GM18498 (cell line): ENCODE measurements around the gene C16orf46.
A peak's percentile ranks its signal among the peaks of the same experiment; 100 is the strongest.

Source experiments
- ATAC-seq: cut with Tn5 transposase; IDR thresholded peaks from one replicate; pipeline ENCODE4 v1.9.1; 2021; ENCODE audit warnings: mild to moderate bottlenecking, moderate library complexity; ENCODE audit not compliant: unreplicated experiment

C16orf46 gene

DNA sequence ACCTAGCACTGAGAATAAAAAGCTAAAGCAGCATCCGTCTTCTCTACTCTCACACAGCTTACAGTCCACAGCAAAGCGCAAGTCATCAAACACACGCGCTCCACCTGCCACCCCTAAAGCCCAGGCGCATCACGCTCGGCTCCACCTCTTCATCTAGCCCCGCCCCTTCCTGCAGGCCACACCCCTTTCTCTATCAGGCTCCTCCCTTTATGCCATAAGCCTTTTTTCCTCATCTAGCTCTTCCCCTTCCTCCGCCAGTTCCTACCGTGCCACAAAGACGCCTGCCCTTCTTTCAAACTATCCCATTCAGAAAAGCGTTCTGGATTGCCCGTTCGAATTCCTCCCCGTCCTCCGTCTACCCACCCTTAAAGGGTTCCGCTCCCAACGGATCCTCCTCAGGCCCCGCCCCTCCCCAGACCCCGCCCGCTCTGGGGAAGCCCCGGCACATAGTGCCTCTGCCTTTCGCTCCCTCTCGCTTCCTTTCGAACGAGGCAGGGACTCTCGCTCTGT lies 417 bp downstream of the C16orf46 start:
- peak; percentile 87 for ATAC-seq

DNA sequence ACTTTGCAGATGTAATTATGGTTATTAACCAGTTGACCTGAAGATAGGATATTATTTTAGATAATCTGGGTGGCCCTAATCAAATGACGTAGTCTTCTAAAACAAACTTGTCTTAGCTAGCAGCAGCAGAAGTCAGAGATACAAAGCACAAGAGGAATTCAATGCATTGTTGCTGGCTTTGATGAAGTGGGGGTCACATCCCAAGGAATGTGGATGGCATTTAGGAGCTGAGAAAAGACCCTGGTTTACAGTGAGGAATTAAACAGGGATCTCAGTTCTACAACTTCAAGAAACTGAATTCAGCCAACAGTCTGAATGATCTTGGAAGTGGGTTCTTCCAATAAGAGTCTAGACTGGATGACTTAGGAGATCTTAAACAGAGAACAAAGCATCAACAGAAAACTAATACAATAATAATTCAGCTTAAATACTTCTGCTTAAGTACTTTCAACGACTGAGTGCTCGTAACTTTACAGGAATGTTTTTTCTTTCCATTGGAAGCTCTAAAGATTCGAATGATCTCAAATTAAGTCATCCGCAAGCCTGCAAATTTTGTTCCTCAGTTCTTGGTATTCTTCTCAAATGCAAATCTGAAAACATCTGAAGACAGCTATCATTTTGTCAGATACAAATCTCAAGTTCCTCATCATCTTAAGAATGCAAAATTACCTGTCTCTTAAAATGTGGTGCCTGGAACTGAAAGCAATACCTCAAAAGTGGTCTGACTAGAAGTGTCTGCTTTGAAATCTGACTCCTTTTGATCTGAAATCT lies 3.3 kb downstream of the C16orf46 start:
- ATAC-seq = no peak

DNA sequence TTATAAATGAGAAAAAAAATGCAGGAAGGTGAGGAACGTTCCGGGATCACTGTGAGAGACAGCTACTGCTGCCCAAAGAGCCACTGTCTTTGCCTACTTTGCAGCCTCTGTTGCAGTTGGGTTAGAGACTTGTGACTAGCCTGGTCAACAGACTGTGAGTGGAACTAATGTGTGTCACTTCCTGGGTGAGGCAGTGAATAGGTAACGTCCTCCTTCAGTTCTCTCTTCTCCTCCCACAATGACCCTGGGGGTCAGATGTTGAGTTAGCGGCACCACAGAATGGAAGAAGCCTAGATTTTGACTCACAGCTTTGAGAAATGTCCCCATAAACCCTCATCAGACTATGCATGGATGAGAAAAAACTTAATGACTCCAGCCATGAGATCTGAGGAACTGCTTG lies 5.2 kb downstream of the C16orf46 start:
- ATAC-seq = no peak

DNA sequence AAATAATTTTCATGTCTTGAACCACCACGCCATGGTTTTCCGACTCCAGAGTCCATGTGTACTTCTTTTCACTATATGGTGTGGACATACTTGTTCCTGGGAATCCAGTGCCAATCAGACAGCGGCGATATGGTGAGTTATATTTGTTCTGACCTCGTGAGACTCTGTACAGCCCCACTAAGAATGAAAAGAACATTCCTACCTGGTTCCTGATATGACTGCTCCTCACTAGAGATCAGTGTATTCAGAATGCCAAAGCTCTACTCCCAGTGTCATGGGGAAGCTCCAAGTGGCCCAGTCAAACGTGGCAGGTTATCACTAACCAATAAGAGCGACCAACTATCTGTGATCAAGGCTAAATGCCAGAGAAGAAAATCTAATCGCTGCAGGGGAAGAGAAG lies 6.1 kb downstream of the C16orf46 start:
- no peak for ATAC-seq

DNA sequence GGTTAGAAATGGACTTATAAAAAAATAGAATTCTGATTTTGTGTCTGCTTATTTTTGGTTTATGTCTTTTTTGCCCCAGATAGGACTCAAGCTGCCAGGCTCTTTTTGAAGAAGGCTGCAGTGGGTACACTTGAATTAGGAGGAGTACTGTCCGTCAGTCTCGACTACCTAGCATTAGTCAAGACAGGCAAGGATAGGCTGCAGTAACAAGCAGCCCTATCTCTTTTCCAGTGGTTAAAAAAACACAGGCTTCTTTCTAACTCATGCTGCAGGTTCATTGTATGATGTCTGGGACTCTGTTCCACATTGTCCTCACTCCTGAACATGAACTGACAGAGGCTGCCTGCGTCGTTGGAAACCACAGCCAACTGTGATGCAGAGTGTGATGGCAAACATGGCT lies 8.0 kb downstream of the C16orf46 start:
- no peak for ATAC-seq

DNA sequence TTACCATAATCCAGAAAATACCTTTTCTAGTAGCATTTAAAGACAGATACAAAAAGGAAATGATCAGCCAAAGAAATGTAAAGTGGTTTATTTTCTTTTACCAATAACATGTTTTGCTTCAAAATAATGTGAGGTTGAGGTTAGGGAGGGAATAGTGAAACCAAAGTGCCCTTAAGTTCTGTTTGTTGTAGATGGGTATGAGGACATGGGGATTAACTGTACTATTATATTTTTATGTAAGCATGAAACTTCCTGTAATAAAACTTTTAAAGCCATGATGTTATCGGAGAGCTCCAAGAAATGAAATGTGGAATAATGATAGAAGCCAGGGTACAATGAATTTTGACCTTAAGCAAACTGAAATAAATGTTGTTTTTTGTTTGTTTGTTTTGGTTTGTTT lies 9.9 kb downstream of the C16orf46 start:
- ATAC-seq = no peak

DNA sequence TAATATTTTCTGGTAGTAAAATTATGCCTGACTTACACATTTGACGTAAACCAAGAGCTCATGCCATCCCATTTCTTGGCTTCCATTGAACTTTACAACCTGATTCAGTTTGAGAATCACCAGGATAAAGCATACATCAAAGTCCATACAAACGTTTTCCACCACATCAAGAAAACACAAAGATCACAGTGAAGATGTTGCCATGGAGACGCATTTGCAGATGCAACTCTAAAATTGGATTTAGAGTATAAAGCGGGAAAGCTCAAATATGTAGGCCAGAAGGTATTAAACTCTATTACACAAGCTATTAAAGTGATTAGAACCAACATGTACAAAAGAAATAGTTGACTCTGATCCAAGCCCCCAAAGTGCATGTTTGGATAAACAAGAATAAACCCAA lies 10.4 kb downstream of the C16orf46 start:
- no peak for ATAC-seq

DNA sequence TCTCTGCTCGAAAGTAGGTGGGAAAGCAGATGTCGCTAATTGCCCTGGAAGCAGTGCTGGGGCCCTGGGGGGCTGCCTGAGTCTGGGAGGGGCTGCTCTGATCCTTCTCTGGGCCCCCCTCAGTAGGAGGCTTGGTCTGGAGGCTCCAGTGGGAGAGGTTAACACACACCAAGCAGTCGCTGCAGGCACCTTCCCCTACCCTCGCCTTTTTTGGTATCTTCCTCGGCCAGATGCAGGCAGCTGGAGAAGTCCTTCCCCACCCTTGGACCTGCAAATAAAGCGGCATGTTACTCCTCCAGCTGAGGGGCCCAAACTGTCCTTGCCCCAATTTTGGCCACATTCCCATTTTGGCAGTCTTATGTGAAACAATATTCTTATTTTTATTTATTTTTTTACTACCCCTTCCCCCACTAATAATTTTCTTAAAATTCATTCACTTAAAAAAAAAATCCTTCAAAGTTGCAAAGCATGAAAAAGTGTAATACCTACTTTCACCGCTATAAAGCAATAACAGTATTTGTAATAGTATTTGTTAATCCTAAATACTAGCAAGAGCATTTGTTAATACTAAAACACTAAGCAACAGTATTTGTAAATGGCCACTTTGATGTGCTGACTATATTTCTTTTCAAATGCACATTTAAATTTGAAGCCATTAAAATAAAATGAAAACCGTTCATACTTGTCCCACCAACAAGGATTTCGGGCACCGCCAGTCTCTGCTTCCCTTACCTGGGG lies 15.0 kb downstream of the C16orf46 start:
- ATAC-seq = no peak

DNA sequence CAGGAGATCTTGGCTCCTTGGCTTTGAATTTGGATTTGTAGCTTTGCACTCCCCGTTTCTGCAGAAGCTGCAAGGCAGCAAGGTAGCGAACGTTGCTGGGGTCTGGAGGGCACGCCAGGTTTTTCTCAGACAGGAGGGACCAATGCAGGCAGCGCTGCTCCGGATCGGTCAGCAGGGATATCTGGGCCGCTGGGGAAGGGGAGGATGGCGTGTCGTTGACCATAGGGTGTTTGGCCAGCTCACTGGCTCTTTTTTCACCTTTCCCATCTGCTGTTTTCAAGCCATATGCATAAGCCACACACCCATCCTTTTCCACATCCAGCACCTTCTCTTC lies 15.8 kb downstream of the C16orf46 start:
- no peak for ATAC-seq

DNA sequence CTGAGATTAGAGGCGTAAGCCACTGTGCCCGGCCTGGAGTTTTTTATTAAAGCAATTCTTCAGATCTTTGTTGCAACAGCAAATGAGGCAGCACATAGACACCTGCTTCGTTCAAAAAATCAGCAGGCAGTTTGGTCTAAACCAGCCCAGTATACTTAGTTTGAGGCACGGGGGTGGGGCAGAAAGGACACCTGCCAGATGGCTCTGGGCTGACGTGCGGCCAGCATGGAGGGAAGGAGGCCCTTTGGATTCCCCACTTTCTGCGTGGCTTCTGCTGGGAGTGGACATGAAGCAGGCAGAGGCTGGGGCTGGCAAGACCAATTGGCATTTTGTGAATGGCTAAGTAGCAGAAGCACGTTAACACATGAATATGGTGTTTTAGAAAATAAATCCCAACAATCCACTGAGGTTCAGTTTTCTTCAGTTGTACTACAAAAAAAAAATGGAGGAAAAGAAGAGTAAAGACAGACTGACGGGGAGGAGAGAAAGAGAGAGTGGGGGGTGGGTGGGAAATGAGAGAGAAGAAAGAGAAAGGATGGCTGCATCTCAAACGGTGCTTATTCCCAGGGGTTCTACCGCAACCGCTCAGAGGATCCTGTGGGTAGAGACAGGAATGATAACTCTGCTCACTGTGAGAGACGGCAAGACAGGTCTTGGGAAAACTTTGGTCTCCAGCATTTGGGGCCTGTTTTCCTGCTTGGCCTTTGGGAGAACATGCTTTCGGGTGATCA lies 16.3 kb downstream of the C16orf46 start:
- no peak for ATAC-seq

DNA sequence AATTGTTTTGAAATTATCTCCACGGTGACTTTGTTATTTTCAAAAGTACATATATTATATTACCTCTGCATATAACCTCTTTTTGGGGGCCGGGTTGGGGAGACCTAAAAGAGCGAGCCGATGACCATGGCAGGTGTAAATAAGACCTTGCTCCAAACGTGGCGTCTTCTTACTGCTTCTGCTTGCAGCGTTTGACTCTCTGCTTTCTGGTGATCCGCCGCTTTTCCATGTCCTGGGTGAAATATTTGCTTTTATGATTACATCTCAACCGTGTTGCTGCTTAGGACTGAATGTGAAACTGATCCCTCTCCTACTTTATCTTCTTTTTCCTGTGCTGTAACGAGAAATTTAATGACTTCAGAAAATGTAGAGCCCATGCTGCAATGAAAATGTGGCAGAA lies 23.3 kb downstream of the C16orf46 start:
- ATAC-seq = no peak

DNA sequence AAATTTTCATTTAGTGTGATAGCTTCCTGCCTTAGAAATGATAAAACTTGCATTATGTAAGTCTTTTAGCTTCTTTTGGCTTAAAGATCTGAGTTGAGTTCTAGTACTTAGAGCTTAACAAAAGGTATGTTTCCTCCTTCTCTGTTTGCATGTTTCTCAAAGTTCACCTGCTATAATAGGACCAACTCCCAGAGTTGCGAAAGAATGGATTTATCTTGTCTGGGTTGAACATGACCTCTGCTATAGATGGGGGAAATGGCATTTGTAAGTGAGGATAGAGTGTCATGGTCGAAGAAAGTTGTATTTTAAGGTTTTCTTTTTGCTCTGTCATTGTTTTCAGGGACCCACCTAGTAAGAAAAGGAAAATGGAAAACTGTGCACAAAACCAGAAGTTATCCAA lies 34.2 kb downstream of the C16orf46 start:
- ATAC-seq = no peak

DNA sequence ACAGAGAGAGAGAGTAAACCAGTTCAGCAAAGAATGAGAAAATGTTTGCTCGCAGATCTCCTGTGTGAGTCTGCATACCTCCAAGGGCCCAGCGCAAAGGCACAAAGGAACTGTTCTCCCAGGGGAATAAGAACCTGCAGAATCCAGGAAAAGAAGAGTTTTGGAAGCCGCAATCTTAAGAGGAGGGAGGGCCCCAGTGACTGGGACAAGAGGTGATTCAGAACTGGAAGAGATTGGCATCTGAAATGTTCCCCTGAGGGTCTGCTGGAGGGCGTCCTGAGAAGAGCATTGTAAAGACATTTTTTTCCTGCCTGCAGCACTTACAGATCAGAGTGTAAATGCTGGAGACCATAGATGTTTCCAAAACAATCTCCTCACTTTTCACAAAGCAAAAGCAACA lies 35.3 kb downstream of the C16orf46 start:
- ATAC-seq = no peak

DNA sequence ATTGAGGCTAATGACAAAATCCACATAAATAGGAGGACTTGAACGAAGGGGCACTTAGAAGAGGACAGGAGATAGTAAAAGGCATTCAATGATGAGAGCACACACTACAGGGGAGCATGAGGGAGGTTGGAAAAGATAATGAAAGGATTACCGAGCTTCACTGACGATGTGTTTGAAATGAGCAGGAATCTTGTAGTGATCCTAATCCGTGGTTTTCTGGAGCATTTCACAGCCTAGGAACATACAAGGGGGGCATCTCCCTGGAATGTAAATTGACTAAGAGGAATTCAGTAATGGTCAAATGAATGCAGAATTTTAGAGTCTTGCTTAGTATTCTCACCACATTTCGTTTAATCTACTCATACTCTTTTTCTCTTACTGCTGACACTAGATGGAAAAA lies 36.2 kb downstream of the C16orf46 start:
- ATAC-seq = no peak

DNA sequence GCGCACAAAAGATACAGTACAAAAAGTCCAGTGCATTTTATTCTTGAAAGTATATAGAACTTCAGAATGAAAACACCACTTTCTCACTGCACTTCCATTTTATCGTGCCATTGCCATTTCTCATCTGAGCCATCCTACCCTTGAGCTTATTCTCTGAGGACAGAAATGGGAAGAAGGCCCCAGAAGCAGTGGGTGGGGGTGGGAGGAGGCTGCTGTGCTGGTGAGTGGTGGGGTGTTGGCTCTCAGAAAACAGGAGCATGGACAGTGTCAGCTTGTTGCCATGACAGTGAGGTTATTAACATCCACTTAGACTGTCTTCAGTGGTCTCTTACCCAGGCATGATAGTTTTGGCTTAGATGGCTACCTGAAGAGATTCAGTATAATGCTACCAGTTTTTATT lies 36.9 kb downstream of the C16orf46 start:
- ATAC-seq = no peak

DNA sequence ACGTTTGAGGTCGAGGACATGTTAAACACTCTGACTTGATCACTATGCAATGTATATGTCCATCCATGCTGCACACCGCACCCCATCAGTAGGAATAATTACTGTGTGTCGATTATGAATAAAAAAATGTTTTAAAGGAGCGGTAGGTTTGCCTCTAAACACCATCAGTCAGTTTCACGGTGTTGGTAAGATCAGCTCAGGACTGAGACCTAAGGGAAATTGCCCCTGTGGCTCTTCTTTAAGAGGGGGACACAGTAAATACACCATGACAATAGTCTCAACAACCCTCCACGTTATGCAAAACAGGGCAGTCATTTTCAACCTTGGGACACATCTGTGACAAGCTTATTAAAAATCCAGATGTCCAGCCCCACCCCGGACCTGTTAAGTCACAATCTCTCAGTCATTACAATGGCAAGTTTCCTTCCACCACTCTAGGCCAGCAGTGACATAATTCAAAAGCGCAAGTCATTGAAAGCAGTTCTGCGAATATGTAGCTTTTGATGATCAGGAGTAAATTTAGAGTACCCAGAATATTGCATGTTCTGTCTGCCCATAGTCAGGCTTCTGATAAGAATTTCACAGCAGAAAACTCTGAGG lies 40.2 kb downstream of the C16orf46 start:
- no peak for ATAC-seq

DNA sequence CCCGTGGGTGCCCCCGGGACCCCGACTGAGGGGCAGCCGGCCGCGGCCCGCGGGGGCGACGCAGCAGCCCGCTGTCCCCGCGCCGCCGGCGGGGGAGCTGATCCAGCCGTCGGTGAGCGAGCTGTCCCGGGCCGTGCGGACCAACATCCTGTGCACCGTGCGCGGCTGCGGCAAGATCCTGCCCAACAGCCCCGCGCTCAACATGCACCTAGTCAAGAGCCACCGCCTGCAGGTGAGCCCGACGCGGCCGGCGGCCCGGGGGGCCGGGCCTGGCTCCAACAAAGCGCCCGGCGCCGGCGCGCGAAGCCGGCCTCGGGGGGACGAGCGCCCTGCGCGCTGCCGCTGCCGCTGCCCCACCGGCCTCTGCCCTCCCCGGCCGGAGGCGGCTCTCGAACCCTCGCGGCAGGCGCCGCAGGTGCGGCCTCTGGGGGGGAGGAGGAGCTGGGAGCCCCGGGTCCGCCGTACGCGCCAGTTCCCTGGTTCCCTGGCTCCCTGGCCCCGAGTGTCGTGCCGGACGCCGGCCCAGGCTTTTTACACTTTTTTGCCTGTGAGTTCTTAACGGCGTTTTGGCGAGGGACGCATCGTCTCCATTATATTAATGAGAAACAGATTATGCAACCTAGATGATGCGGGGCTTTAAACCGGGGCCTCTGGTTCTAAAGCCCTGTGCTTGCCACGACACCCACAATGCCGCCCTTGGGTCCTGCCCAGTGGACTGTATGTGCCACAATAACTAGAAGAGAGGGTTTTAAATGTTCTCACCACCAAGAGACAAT lies 40.9 kb downstream of the C16orf46 start:
- peak; percentile 62 for ATAC-seq

DNA sequence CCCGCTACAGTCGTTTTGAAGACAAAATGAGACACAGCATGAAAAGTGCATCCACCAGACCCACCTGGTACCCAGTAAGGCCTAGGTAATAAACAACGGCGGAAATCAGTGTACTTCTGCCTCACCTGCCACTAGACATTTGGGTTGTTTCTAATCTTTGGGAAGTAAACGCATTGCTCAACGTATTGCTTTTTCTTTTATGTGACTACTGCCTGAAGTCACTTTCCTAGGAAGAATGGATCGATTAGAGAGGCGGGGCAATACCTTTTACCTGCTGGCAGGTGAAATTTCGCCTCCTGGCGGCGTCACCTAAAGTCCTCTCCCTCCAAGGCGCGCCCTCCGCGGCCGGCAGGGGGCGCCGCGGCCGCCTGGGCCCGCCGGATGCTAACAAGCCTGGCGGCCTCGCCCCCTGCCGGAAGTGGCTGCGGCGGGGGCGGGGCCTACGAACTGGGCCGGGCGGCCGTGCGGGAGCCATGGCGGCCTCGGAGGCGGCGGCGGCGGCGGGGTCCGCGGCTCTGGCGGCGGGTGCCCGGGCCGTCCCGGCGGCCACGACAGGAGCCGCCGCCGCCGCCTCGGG lies 41.6 kb downstream of the C16orf46 start, which contains the start of gene ATMIN:
Gene ATMIN (plus strand): TSS at position 445 of the 577 bp plus-strand sequence. CDS start 29 bp downstream, at position 474.
- ATAC-seq = peak; percentile 92

DNA sequence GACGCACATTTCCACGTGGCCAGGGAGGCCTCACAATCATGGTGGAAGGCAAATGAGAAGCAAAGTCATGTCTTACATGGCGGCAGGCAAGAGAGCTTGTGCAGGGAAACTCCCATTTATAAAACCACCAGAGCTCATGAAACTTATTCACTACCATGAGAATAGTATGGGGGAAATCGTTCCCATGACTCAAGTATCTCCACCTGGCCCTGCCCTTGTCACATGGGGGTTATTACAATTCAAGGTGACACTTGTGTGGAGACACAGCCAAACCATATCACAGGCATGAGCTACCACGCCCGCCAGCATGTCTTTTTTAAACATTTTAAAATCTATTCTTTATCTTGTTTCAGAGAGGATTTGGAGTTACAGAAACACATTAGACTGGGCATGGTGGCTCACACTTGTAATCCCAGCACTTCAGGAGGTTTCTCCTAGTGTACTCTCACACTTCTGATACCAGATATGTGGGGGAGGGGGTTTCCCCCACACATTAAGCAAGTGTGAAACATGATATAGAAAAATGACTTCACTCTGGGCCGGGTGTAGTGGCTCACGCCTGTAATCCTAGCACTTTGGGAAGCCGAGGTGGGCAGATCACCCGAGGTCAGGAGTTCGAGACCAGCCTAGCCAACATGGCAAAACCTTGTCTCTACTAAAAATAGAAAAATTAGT lies 47.0 kb downstream of the C16orf46 start:
- ATAC-seq = no peak

DNA sequence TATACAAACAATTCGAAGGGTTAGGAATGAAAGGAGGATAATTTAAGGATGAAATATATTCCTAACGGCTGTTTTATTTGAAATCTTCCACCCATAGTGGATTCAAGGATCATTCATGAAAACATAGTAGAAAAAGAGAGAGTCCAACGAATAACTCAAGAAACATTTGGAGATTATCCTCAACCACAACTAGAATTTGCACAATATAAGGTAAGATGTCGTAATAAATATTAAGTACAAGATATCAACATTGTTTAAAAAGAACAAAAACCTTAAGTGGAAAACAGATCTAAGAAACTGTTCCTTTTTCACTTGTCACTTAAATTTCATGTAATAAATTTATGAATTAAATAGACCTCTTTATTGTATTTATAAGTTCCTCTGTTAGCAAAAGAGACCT lies 50.6 kb downstream of the C16orf46 start:
- ATAC-seq = no peak
